ENCODE data around the gene AVPR2. TPM values are rescaled to one million over a fixed set of nuclear protein-coding genes. Genes with fewer than 3 reads are reported as not detected.

The AVPR2 gene
- total and polyA plus RNA-seq, 5 donors, result 1.6 to 4.1 (median 2.7) TPM

DNA sequence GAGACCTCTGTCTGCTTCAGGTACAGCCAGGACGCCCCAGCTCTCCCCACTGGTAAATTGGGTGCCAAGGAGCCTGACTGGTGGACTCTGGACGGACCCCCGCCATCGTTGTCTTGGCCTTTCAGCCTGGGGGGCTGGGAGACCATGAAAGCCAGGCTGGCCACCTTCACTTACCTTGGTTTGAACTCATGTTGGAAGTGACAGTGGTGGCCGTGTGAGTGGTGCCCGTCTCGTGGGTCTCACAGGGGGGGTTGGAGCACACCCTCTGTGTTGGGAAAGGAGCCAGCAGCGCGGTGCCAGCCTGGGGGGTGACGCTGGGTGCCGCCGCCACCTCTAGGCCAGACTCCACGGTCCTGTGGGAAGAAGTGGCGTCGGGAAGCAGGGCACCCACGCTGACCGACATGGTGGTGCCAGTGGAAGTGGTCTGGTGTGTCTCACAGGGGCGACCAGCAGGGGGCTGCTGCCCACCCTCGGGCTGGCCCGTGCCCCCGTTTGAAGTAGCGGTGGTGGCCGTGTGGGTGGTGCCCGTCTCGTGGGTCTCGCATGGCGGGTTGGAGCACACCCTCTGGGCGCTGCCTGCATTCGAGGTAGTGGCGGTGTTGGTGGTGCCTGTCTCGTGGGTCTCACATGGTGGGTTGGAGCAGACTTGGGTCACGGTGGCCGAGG, 49.6 kb downstream of the AVPR2 start:
- H3K27ac ChIP-seq (ENCODE audit: low read length), result no peak overlapping the region
- 76% methylated on average over 33 of the region's 33 CpGs for WGBS
- DNase-seq, result peak in 1 of 3 donors; percentile 63
- no peak for ATAC-seq
- H3K9me3 ChIP-seq (ENCODE audit: control insufficient read depth, low read length), result no peaks in the 10 kb centered on the region
- intact Hi-C loops (cut with DNase I), result loop anchor here in 3 of 4 donors (2.0 to 10.0 kb wide), 2 partner anchors 189 kb away; partner anchors contain the start of gene PLXNB3 (in 3 of the 3)
- H3K4me1 ChIP-seq (ENCODE audit: control insufficient read depth, insufficient read depth, low read length), result no peaks in the 10 kb centered on the region
- no peak overlapping the region for H3K4me3 ChIP-seq (ENCODE audit: low read length)
- no peaks in the 10 kb centered on the region for H3K27me3 ChIP-seq (ENCODE audit: control insufficient read depth, insufficient read depth)

DNA sequence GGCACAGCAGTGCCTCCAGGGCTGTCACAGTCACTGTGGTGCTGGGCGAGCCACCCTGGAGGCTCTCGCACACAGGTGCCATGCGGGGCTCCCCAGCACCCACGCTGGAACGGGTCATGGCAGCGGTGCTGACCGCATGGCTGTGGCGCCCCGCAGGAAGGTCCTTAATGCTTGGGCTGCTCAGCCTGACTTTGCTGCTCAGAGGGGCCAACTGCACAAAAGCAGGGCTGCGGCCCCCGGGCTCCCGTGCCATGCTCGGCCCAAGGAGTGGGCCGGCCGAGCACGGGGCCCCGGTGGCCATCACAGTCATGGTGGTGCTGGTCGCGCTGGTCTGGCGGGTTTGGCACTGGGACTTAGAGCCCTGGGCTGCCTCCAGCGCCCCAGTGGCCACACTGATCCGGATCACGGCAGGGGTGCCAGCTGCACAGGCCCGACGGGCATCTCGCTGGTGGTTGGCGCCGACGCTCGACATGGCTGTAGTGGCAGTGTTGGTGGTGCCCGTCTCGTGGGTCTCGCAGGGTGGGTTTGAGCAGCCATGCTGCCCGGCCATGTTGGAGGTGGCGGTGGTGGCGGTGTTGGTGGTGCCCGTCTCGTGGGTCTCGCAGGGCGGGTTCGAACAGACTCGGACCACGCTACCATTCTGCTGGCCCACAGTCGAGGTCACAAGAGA, 50.2 kb downstream of the AVPR2 start:
- no peaks in the 10 kb centered on the region for H3K9me3 ChIP-seq (ENCODE audit: control insufficient read depth, low read length)
- 92% methylated on average over 44 of the region's 44 CpGs for WGBS
- no peaks in the 10 kb centered on the region for H3K4me1 ChIP-seq (ENCODE audit: control insufficient read depth, insufficient read depth, low read length)
- ATAC-seq, result no peak
- peak in 1 of 3 donors; percentile 58 for DNase-seq
- H3K27ac ChIP-seq (ENCODE audit: low read length), result no peak overlapping the region
- no peaks in the 10 kb centered on the region for H3K27me3 ChIP-seq (ENCODE audit: control insufficient read depth, insufficient read depth)
- no peak overlapping the region for H3K4me3 ChIP-seq (ENCODE audit: low read length)
- intact Hi-C loops (cut with DNase I), result loop anchor here in 2 of 4 donors (10.0 kb wide), 1 partner anchor 190 kb away; the partner anchor contains the start of gene PLXNB3 (in 2 of the 2)

GRCh38 chrX:153955228-153955732, 50.8 kb downstream of the AVPR2 start:
- Histone ChIP-seq H3K27me3 (ENCODE audit: control insufficient read depth, insufficient read depth) (no peaks in the 10 kb centered on the region), H3K4me3 (ENCODE audit: low read length) (no peak overlapping the region), H3K27ac (ENCODE audit: low read length) (no peak overlapping the region), H3K9me3 (ENCODE audit: control insufficient read depth, low read length) (no peaks in the 10 kb centered on the region), H3K4me1 (ENCODE audit: control insufficient read depth, insufficient read depth, low read length) (no peaks in the 10 kb centered on the region)
- ATAC-seq, result no peak
- 65% methylated on average over 12 of the region's 12 CpGs for WGBS
- intact Hi-C loops (cut with DNase I), result loop anchor here in 2 of 4 donors (10.0 kb wide), 1 partner anchor 190 kb away; the partner anchor contains the start of gene PLXNB3 (in 2 of the 2)
- peak in 1 of 3 donors; percentile 35 for DNase-seq

GRCh38 chrX:153956044-153956907, 51.8 kb downstream of the AVPR2 start:
- WGBS, result 85% methylated on average over 32 of the region's 35 CpGs
- DNase-seq, result peak in 1 of 3 donors; percentile 56

More at GRCh38 chrX:153956044-153956907, 51.8 kb downstream of the AVPR2 start:
- no peak for ATAC-seq
- intact Hi-C loops (cut with DNase I), result loop anchor here in 2 of 4 donors (10.0 kb wide), 1 partner anchor 191 kb away; the partner anchor contains the start of gene PLXNB3 (in 2 of the 2)
- no peaks in the 10 kb centered on the region for H3K27me3 ChIP-seq (ENCODE audit: control insufficient read depth, insufficient read depth)
- H3K9me3 ChIP-seq (ENCODE audit: control insufficient read depth, low read length), result no peaks in the 10 kb centered on the region
- no peaks in the 10 kb centered on the region for H3K4me1 ChIP-seq (ENCODE audit: control insufficient read depth, insufficient read depth, low read length)
- H3K4me3 ChIP-seq (ENCODE audit: low read length), result no peak overlapping the region
- H3K27ac ChIP-seq (ENCODE audit: low read length), result no peak overlapping the region

Other genes starting within 250 kb of the AVPR2 start
- gene PNCK, start 230.9 kb upstream of the AVPR2 start, total RNA-seq, result 10 to 100 TPM in 2 of 4 donors, 1 to 10 TPM in 2; 7.8 to 12.4 (median 11.0) TPM
- 9.1 TPM for gene PNCK, start 230.9 kb upstream of the AVPR2 start, polyA plus RNA-seq
- gene SLC6A8, start 216.7 kb upstream of the AVPR2 start, total RNA-seq, result 100 to 1,000 TPM; 107 to 191 (median 151) TPM
- 131 TPM for gene SLC6A8, start 216.7 kb upstream of the AVPR2 start, polyA plus RNA-seq
- 100 to 1,000 TPM; 111 to 143 (median 123) TPM for gene BCAP31, start 180.3 kb upstream of the AVPR2 start, total RNA-seq
- gene BCAP31, start 180.3 kb upstream of the AVPR2 start, polyA plus RNA-seq, result 149 TPM
- 10 to 100 TPM; 14.1 to 15.9 (median 15.5) TPM for gene ABCD1, start 179.8 kb upstream of the AVPR2 start, total RNA-seq
- gene ABCD1, start 179.8 kb upstream of the AVPR2 start, polyA plus RNA-seq, result 11.0 TPM
- 10 to 100 TPM in 1 of 4 donors, 1 to 10 TPM in 3; 7.0 to 10.9 (median 9.5) TPM for gene PLXNB3, start 140.4 kb upstream of the AVPR2 start, total RNA-seq
- 6.8 TPM for gene PLXNB3, start 140.4 kb upstream of the AVPR2 start, polyA plus RNA-seq
- gene SRPK3, start 123.6 kb upstream of the AVPR2 start, total RNA-seq, result 10 to 100 TPM; 27.0 to 53.1 (median 39.3) TPM
- 36.5 TPM for gene SRPK3, start 123.6 kb upstream of the AVPR2 start, polyA plus RNA-seq
- 10 to 100 TPM; 60.6 to 68.6 (median 66.6) TPM for gene IDH3G, start 110.3 kb upstream of the AVPR2 start, total RNA-seq
- gene IDH3G, start 110.3 kb upstream of the AVPR2 start, polyA plus RNA-seq, result 66.9 TPM
- gene SSR4, start 110.0 kb upstream of the AVPR2 start, total RNA-seq, result 100 to 1,000 TPM; 162 to 208 (median 193) TPM
- 336 TPM for gene SSR4, start 110.0 kb upstream of the AVPR2 start, polyA plus RNA-seq
- 1 to 10 TPM; 3.6 to 6.9 (median 5.4) TPM for gene PDZD4, start 74.1 kb upstream of the AVPR2 start, total RNA-seq
- 4.1 TPM for gene PDZD4, start 74.1 kb upstream of the AVPR2 start, polyA plus RNA-seq
- 10 to 100 TPM in 1 of 4 donors, 1 to 10 TPM in 3; 8.3 to 14.1 (median 9.3) TPM for gene L1CAM, start 18.5 kb upstream of the AVPR2 start, total RNA-seq
- gene L1CAM, start 18.5 kb upstream of the AVPR2 start, polyA plus RNA-seq, result 7.3 TPM
- gene ARHGAP4, start 21.6 kb downstream of the AVPR2 start, total RNA-seq, result 10 to 100 TPM; 13.4 to 22.9 (median 14.9) TPM
- gene ARHGAP4, start 21.6 kb downstream of the AVPR2 start, polyA plus RNA-seq, result 20.5 TPM
- gene NAA10, start 30.4 kb downstream of the AVPR2 start, total RNA-seq, result 10 to 100 TPM; 61.1 to 75.5 (median 66.2) TPM
- 108 TPM for gene NAA10, start 30.4 kb downstream of the AVPR2 start, polyA plus RNA-seq
- gene RENBP, start 40.0 kb downstream of the AVPR2 start, total RNA-seq, result 10 to 100 TPM; 14.0 to 17.7 (median 15.7) TPM
- 13.3 TPM for gene RENBP, start 40.0 kb downstream of the AVPR2 start, polyA plus RNA-seq
- 10 to 100 TPM; 26.9 to 41.4 (median 32.9) TPM for gene HCFC1, start 67.1 kb downstream of the AVPR2 start, total RNA-seq
- gene HCFC1, start 67.1 kb downstream of the AVPR2 start, polyA plus RNA-seq, result 17.3 TPM
- gene TMEM187, start 68.1 kb downstream of the AVPR2 start, total RNA-seq, result 10 to 100 TPM in 2 of 4 donors, 1 to 10 TPM in 2; 7.6 to 11.9 (median 10.4) TPM
- gene TMEM187, start 68.1 kb downstream of the AVPR2 start, polyA plus RNA-seq, result 6.8 TPM
- gene IRAK1, start 115.2 kb downstream of the AVPR2 start, total RNA-seq, result 10 to 100 TPM; 33.2 to 53.2 (median 43.0) TPM
- gene IRAK1, start 115.2 kb downstream of the AVPR2 start, polyA plus RNA-seq, result 28.2 TPM
- gene MECP2, start 193.0 kb downstream of the AVPR2 start, total RNA-seq, result 10 to 100 TPM; 41.2 to 50.2 (median 45.2) TPM
- 34.9 TPM for gene MECP2, start 193.0 kb downstream of the AVPR2 start, polyA plus RNA-seq
- not detected for gene OPN1LW, start 239.6 kb downstream of the AVPR2 start, total RNA-seq
- gene OPN1LW, start 239.6 kb downstream of the AVPR2 start, polyA plus RNA-seq, result not detected